Uterus (tissue), 4 donors: ENCODE data around the gene PBXIP1. TPM values are rescaled to one million over a fixed set of nuclear protein-coding genes. Genes with fewer than 3 reads are reported as not detected.

Experiments
- DNase-seq, 2 donors: peaks; one replicate each; pipeline ENCODE4 v3.0.0-alpha.2; 2019 to 2020
- H3K27ac ChIP-seq, 2 donors: fragments of 200-600 bp; sonication (generic); 1 replicate in 1 of 2; 2 replicates in 1 of 2; pipeline ENCODE4 v1.5.1; 2016 to 2018
- H3K27me3 ChIP-seq, 2 donors: fragments of 200-600 bp; sonication (generic); one replicate each; pipeline ENCODE4 v1.5.1; 2018 to 2019; ENCODE audit warnings: control low read depth in 1 of 2
- H3K36me3 ChIP-seq, 2 donors: fragments of 200-600 bp; sonication (generic); one replicate each; pipeline ENCODE4 v1.5.1; 2019; ENCODE audit warnings: control low read depth in 1 of 2
- H3K4me1 ChIP-seq, 2 donors: fragments of 200-600 bp; sonication (generic); one replicate each; pipeline ENCODE4 v1.5.1; 2018 to 2019; ENCODE audit warnings: control low read depth in 1 of 2
- H3K4me3 ChIP-seq, 2 donors: fragments of 200-600 bp; sonication (generic); 1 replicate in 1 of 2; 2 replicates in 1 of 2; pipeline ENCODE4 v1.5.1; 2018 to 2019; ENCODE audit warnings: mild to moderate bottlenecking in 1 of 2
- H3K9me3 ChIP-seq, 2 donors: fragments of 200-600 bp; sonication (generic); one replicate each; pipeline ENCODE4 v1.5.1; 2019; ENCODE audit warnings: control low read depth in 1 of 2
- POLR2A ChIP-seq, 2 donors: fragments of 450-650 bp; IDR thresholded peaks; one replicate each; pipeline ENCODE4 v1.6.1; 2016; ENCODE audit warnings: antibody characterized with exemption in 2 of 2, mild to moderate bottlenecking in 1 of 2, moderate library complexity in 1 of 2
- intact Hi-C: fragments of 100-400 bp; cut with DNase I; formaldehyde crosslinking; loops from one replicate; pipeline ENCODE4 v1.15.1; 2023; ENCODE audit warnings: low total_unique reads
- total RNA-seq, 4 donors: library from RNA; depleted of rRNA in 3 of 4; stranded (reverse); fragments of >200 nt in 3 of 4; gene quantifications; one replicate each; pipeline versions ENCODE4 v1.1.0 to v1.2.4, GENCODE V29; 2014 to 2023
- TF ChIP-seq, protein P1 (sequence below), 4 experiments: fragments of 200-600 bp in 2 of 4; fragments of 450-650 bp in 2 of 4; sonication (generic) in 2 of 4; IDR thresholded peaks; one replicate each; pipeline ENCODE4 v1.5.1; 2016 to 2019; ENCODE audit warnings: antibody characterized with exemption in 4 of 4, mild to moderate bottlenecking in 2 of 4, moderate library complexity in 1 of 4
- donor health status: DM: yes; HTN: yes; CAD: no.

Gene PBXIP1
- total RNA-seq, 4 donors from 2014 or later: 34.4 to 151 (median 88.6) TPM

DNA sequence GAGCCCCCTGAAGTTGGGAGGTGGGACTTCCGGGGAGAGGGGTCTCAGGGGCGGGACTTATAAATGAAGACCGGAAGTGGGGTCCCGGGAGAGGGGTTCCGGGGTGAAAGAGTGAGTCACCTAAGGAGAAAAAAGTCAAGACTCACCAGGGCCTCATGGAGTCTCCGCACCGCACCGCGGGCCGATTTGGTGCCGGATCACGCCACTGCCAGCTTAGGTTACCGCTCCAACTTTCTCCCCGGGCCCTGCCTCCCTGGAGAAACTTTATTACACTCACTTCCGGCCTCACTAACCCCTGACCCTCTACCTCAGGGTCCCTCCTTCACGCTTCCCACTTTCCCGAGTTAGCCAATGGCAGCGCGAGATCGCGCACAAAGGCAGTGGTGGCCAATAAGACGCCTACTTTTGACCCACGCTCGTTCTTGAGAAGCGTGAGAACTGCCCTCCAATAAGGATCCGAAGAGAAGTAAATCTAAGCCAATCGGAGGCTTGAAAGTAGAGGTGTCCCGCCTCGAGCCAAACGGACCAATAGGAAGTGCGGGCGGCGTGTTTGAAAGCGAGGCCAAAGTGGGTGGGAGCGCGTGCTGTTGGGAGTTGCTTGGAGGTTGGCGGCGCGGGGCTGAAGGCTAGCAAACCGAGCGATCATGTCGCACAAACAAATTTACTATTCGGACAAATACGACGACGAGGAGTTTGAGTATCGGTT is 18.4 kb upstream of the PBXIP1 start, which contains the start of gene CKS1B:
TSS of gene CKS1B (plus strand) at position 580 of the 706 bp plus-strand sequence. CDS start at position 645, 65 bp downstream.
- H3K9me3 ChIP-seq: no peaks in the 10 kb centered on the region
- peak within 1 kb of the TSS; percentile 54 to 73 for H3K4me3 ChIP-seq
- intact Hi-C loops: no loop called here
- TF ChIP-seq, protein P1, sequence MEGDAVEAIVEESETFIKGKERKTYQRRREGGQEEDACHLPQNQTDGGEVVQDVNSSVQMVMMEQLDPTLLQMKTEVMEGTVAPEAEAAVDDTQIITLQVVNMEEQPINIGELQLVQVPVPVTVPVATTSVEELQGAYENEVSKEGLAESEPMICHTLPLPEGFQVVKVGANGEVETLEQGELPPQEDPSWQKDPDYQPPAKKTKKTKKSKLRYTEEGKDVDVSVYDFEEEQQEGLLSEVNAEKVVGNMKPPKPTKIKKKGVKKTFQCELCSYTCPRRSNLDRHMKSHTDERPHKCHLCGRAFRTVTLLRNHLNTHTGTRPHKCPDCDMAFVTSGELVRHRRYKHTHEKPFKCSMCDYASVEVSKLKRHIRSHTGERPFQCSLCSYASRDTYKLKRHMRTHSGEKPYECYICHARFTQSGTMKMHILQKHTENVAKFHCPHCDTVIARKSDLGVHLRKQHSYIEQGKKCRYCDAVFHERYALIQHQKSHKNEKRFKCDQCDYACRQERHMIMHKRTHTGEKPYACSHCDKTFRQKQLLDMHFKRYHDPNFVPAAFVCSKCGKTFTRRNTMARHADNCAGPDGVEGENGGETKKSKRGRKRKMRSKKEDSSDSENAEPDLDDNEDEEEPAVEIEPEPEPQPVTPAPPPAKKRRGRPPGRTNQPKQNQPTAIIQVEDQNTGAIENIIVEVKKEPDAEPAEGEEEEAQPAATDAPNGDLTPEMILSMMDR (IDR thresholded peaks at IDR 0.05): no peak
- TF ChIP-seq POLR2A (IDR thresholded peaks at IDR 0.05): peak in 1 of 2 donors; percentile 45
- H3K27me3 ChIP-seq: no peaks in the 10 kb centered on the region
- peak; percentile 98 for DNase-seq
- no peaks in the 10 kb centered on the region for H3K36me3 ChIP-seq
- peak within 1 kb of the TSS; percentile 99 for H3K27ac ChIP-seq
- peaks cover 3 to 8% of the 10 kb centered on the region in 2 donors for H3K4me1 ChIP-seq

GRCh38 chr1:154973344-154974101 is 17.6 kb upstream of the PBXIP1 start:
- no peaks in the 10 kb centered on the region for H3K27me3 ChIP-seq
- peak; percentile 98 to 99 for DNase-seq
- no peaks in the 10 kb centered on the region for H3K36me3 ChIP-seq
- H3K27ac ChIP-seq: peak overlapping the region; percentile 99
- H3K4me3 ChIP-seq: peak overlapping the region; percentile 54 to 73
- TF ChIP-seq, protein P1 (IDR thresholded peaks at IDR 0.05): peak in 2 of 4 experiments; percentile 16 to 26
- TF ChIP-seq POLR2A (IDR thresholded peaks at IDR 0.05): peak; percentile 42 to 84
- no peaks in the 10 kb centered on the region for H3K9me3 ChIP-seq
- H3K4me1 ChIP-seq: peaks cover 3 to 8% of the 10 kb centered on the region in 2 donors
- intact Hi-C loops: no loop called here

GRCh38 chr1:154972517-154973343 is 16.8 kb upstream of the PBXIP1 start:
- peak; percentile 64 to 71 for DNase-seq
- intact Hi-C loops: no loop called here

GRCh38 chr1:154972213-154972516 is 16.3 kb upstream of the PBXIP1 start:
- peak overlapping the region; percentile 99 for H3K27ac ChIP-seq
- H3K36me3 ChIP-seq: no peaks in the 10 kb centered on the region
- no peak overlapping the region for H3K4me3 ChIP-seq
- no peaks in the 10 kb centered on the region for H3K9me3 ChIP-seq
- H3K4me1 ChIP-seq: peaks cover 3 to 8% of the 10 kb centered on the region in 2 donors
- no peaks in the 10 kb centered on the region for H3K27me3 ChIP-seq
- DNase-seq: no peak
- intact Hi-C loops: no loop called here
- no peak for TF ChIP-seq POLR2A (IDR thresholded peaks at IDR 0.05)
- TF ChIP-seq, protein P1 (IDR thresholded peaks at IDR 0.05): no peak

More at GRCh38 chr1:154972517-154973343, 16.8 kb upstream of the PBXIP1 start:
- H3K36me3 ChIP-seq: no peaks in the 10 kb centered on the region
- H3K27ac ChIP-seq: peak overlapping the region; percentile 99
- H3K4me1 ChIP-seq: peaks cover 3 to 8% of the 10 kb centered on the region in 2 donors
- peak in 1 of 2 donors; percentile 28 for TF ChIP-seq POLR2A (IDR thresholded peaks at IDR 0.05)
- TF ChIP-seq, protein P1 (IDR thresholded peaks at IDR 0.05): no peak
- H3K27me3 ChIP-seq: no peaks in the 10 kb centered on the region
- no peaks in the 10 kb centered on the region for H3K9me3 ChIP-seq
- H3K4me3 ChIP-seq: peak overlapping the region in 1 of 2 donors; percentile 54
